HepG2 (cell line): ENCODE data around the gene LIPC. TPM values are rescaled to one million over a fixed set of nuclear protein-coding genes. Genes with fewer than 3 reads are reported as not detected.

Experiments
- CREB1 ChIP-seq, 2 experiments: fragments of 450-650 bp in 1 of 2; IDR thresholded peaks; 2 replicates each; pipeline ENCODE4 v1.6.1; 2016 to 2017; ENCODE audit warnings: control low read depth in 1 of 2, mild to moderate bottlenecking in 1 of 2, missing compliant biosample characterization in 1 of 2, missing genetic modification characterization in 1 of 2
- FOXP1 ChIP-seq, 2 experiments: fragments of 450-650 bp in 1 of 2; IDR thresholded peaks; 2 replicates each; pipeline ENCODE4 v1.6.1; 2017 to 2018; ENCODE audit warnings: antibody characterized with exemption in 1 of 2
- GLI4 ChIP-seq: sonication (generic); formaldehyde crosslinking; IDR thresholded peaks from 2 replicates; pipeline ENCODE4 v1.5.1; 2020; ENCODE audit warnings: missing genetic modification reagents, mild to moderate bottlenecking, moderate library complexity, borderline replicate concordance
- GZF1 ChIP-seq: sonication (generic); formaldehyde crosslinking; IDR thresholded peaks from 2 replicates; pipeline ENCODE4 v1.5.1; 2020; ENCODE audit warnings: mild to moderate bottlenecking, missing genetic modification reagents
- HHEX ChIP-seq: IDR thresholded peaks from 2 replicates; pipeline ENCODE4 v1.6.1; 2016; ENCODE audit warnings: control low read depth
- HNF4A ChIP-seq: sonication (generic); formaldehyde crosslinking; IDR thresholded peaks from 2 replicates; pipeline ENCODE4 v1.4.0; 2020; ENCODE audit warnings: missing genetic modification reagents
- HOXA3 ChIP-seq: sonication (generic); formaldehyde crosslinking; IDR thresholded peaks from 2 replicates; pipeline ENCODE4 v1.5.0; 2020; ENCODE audit warnings: missing genetic modification reagents
- KAT8 ChIP-seq: IDR thresholded peaks from 2 replicates; pipeline ENCODE4 v1.6.1; 2016; ENCODE audit warnings: missing genetic modification reagents, missing compliant biosample characterization
- MEF2D ChIP-seq: sonication (generic); formaldehyde crosslinking; IDR thresholded peaks from 2 replicates; pipeline ENCODE4 v1.5.1; 2020; ENCODE audit warnings: mild to moderate bottlenecking, missing genetic modification reagents
- MYPOP ChIP-seq: sonication (generic); formaldehyde crosslinking; IDR thresholded peaks from 2 replicates; pipeline ENCODE4 v1.8.1; 2023; ENCODE audit warnings: mild to moderate bottlenecking, moderate library complexity, missing genetic modification reagents
- NONO ChIP-seq, 2 experiments: fragments of 450-650 bp in 1 of 2; sonication (generic) in 1 of 2; formaldehyde crosslinking in 1 of 2; IDR thresholded peaks in 1 of 2; conservative IDR thresholded peaks in 1 of 2; 2 replicates each; pipeline versions ENCODE4 v1.6.1 to v1.8.0; 2017 to 2022; ENCODE audit warnings: mild to moderate bottlenecking in 1 of 2, missing genetic modification reagents in 1 of 2, moderate library complexity in 1 of 2
- PHF21A ChIP-seq: sonication (generic); formaldehyde crosslinking; IDR thresholded peaks from 2 replicates; pipeline ENCODE4 v1.5.0; 2020; ENCODE audit warnings: mild to moderate bottlenecking, missing genetic modification reagents
- SALL1 ChIP-seq: sonication (generic); formaldehyde crosslinking; IDR thresholded peaks from 2 replicates; pipeline ENCODE4 v1.8.0; 2022; ENCODE audit warnings: mild to moderate bottlenecking, missing genetic modification reagents
- SRF ChIP-seq: IDR thresholded peaks from 2 replicates; pipeline ENCODE4 v1.6.1; 2011; ENCODE audit warnings: mild to moderate bottlenecking, low read depth, low read length, moderate library complexity
- TERF1 ChIP-seq: sonication (generic); formaldehyde crosslinking; IDR thresholded peaks from 2 replicates; pipeline ENCODE4 v1.8.0; 2022; ENCODE audit warnings: mild to moderate bottlenecking, missing genetic modification reagents, moderate library complexity
- ZBTB43 ChIP-seq: sonication (generic); formaldehyde crosslinking; conservative IDR thresholded peaks from 2 replicates; pipeline ENCODE4 v1.4.0; 2020; ENCODE audit warnings: missing genetic modification reagents
- ZFP36L1 ChIP-seq: sonication (generic); formaldehyde crosslinking; IDR thresholded peaks from 2 replicates; pipeline ENCODE4 v1.8.0; 2022; ENCODE audit warnings: mild to moderate bottlenecking, missing genetic modification reagents, moderate library complexity
- ZNF10 ChIP-seq: sonication (generic); formaldehyde crosslinking; IDR thresholded peaks from 2 replicates; pipeline ENCODE4 v1.4.0; 2020; ENCODE audit warnings: mild to moderate bottlenecking, low read depth, missing genetic modification reagents, borderline replicate concordance
- ZNF24 ChIP-seq: fragments of 450-650 bp; IDR thresholded peaks from 2 replicates; pipeline ENCODE4 v1.6.1; 2017; ENCODE audit warnings: antibody characterized with exemption, mild to moderate bottlenecking
- ZNF292 ChIP-seq: sonication (generic); formaldehyde crosslinking; IDR thresholded peaks from 2 replicates; pipeline ENCODE4 v1.8.1; 2022; ENCODE audit warnings: mild to moderate bottlenecking, low read depth, missing genetic modification reagents, borderline replicate concordance
- ZNF552 ChIP-seq: sonication (generic); formaldehyde crosslinking; IDR thresholded peaks from 2 replicates; pipeline ENCODE4 v1.9.0; 2022; ENCODE audit warnings: missing genetic modification reagents, mild to moderate bottlenecking, borderline replicate concordance
- ZNF678 ChIP-seq: sonication (generic); formaldehyde crosslinking; IDR thresholded peaks from 2 replicates; pipeline ENCODE4 v1.4.0; 2020; ENCODE audit warnings: mild to moderate bottlenecking, missing genetic modification reagents
- polyA plus RNA-seq, 8 experiments: library from polyadenylated mRNA; depleted of rRNA in 3 of 8; stranded (reverse) in 7 of 8; unstranded in 1 of 8; fragments of >200 nt; fragmentation: Illumina TruSeq in 4 of 8; extraction: Trizol in 4 of 8; gene quantifications; 2 replicates each; pipeline versions ENCODE4 v1.2.1 to v1.2.3, GENCODE V29; 2011 to 2016; ENCODE audit warnings: low read depth in 4 of 8, missing spikeins in 1 of 8, mixed read lengths in 1 of 8; ENCODE audit not compliant: insufficient read depth in 1 of 8
- total RNA-seq, 5 experiments: library from RNA; depleted of rRNA; stranded (reverse); fragments of >200 nt; fragmentation: Illumina TruSeq; extraction: Trizol; gene quantifications; 2 replicates each; pipeline ENCODE4 v1.2.3, GENCODE V29; 2016; ENCODE audit warnings: low read depth in 1 of 5
- TF ChIP-seq, protein P1 (sequence below): sonication (generic); formaldehyde crosslinking; IDR thresholded peaks from 2 replicates; pipeline ENCODE4 v1.4.0; 2020; ENCODE audit warnings: mild to moderate bottlenecking, missing genetic modification reagents, borderline replicate concordance
- TF ChIP-seq, protein P2 (sequence below): IDR thresholded peaks from 2 replicates; pipeline ENCODE4 v1.6.1; 2012; ENCODE audit warnings: inconsistent platforms

Gene LIPC
- total and polyA plus RNA-seq, 2 of the 13 experiments (the other 11 are each of a cell fraction or from before 2014, with no cell fraction given) = 26.0 to 38.0 TPM

GRCh38 chr15:58467121-58467721 lies 35.4 kb downstream of the LIPC start (continued):
- TF ChIP-seq NONO (IDR thresholded peaks at IDR 0.05) = no peak
- 0 out of 2 replicates have a peak, but pooled peaks have one; percentile 72 for TF ChIP-seq NONO (CRISPR knock-in tag; conservative IDR thresholded peaks at IDR 0.05)
- no peak for TF ChIP-seq ZNF10 (CRISPR knock-in tag)
- 0 out of 2 replicates have a peak, but pooled peaks have one; percentile 41 for TF ChIP-seq GZF1
- peak; percentile 27; the same call in 1 of the 2 replicates for TF ChIP-seq MEF2D (CRISPR knock-in tag)
- 0 out of 2 replicates have a peak, but pooled peaks have one; percentile 21 for TF ChIP-seq PHF21A (CRISPR knock-in tag)
- TF ChIP-seq, protein P1, sequence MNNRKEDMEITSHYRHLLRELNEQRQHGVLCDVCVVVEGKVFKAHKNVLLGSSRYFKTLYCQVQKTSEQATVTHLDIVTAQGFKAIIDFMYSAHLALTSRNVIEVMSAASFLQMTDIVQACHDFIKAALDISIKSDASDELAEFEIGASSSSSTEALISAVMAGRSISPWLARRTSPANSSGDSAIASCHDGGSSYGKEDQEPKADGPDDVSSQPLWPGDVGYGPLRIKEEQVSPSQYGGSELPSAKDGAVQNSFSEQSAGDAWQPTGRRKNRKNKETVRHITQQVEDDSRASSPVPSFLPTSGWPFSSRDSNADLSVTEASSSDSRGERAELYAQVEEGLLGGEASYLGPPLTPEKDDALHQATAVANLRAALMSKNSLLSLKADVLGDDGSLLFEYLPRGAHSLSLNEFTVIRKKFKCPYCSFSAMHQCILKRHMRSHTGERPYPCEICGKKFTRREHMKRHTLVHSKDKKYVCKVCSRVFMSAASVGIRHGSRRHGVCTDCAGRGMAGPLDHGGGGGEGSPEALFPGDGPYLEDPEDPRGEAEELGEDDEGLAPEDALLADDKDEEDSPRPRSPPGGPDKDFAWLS (CRISPR knock-in tag) = no peak
- no peak for TF ChIP-seq ZNF552 (CRISPR knock-in tag)
- TF ChIP-seq FOXP1 (IDR thresholded peaks at IDR 0.05) = no peak
- 0 out of 2 replicates have a peak, but pooled peaks have one; percentile 31 for TF ChIP-seq FOXP1 (CRISPR knock-in tag; IDR thresholded peaks at IDR 0.05)
- 0 out of 2 replicates have a peak, but pooled peaks have one; percentile 21 for TF ChIP-seq MYPOP (CRISPR knock-in tag)
- TF ChIP-seq HOXA3 (CRISPR knock-in tag) = 0 out of 2 replicates have a peak, but pooled peaks have one; percentile 5
- TF ChIP-seq TERF1 (CRISPR knock-in tag) = no peak
- TF ChIP-seq SRF = no peak
- TF ChIP-seq ZNF24 = no peak
- TF ChIP-seq ZNF292 (CRISPR knock-in tag) = peak; percentile 50; the same call in 1 of the 2 replicates
- TF ChIP-seq ZNF678 (CRISPR knock-in tag) = no peak
- TF ChIP-seq SALL1 = peak; percentile 54; the same call in 1 of the 2 replicates
- TF ChIP-seq CREB1 (IDR thresholded peaks at IDR 0.05) = no peak
- peak; percentile 35; the same call in 1 of the 2 replicates for TF ChIP-seq CREB1 (CRISPR knock-in tag; IDR thresholded peaks at IDR 0.05)
- TF ChIP-seq, protein P2, sequence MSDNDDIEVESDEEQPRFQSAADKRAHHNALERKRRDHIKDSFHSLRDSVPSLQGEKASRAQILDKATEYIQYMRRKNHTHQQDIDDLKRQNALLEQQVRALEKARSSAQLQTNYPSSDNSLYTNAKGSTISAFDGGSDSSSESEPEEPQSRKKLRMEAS = peak; percentile 37; the same call in 1 of the 2 replicates
- no peak for TF ChIP-seq ZBTB43 (CRISPR knock-in tag)
- TF ChIP-seq HHEX (CRISPR knock-in tag) = 0 out of 2 replicates have a peak, but pooled peaks have one; percentile 19
- TF ChIP-seq GLI4 = no peak
- TF ChIP-seq ZFP36L1 (CRISPR knock-in tag) = no peak; the same call in 1 of the 2 replicates
- TF ChIP-seq HNF4A (CRISPR knock-in tag) = no peak
- TF ChIP-seq KAT8 = peak; percentile 52; the same call in 1 of the 2 replicates
